OCI-LY3 (cell line): ENCODE results near the gene NEUROD6.

Source experiments
- EZH2phosphoT487 ChIP-seq: fragments of 200-600 bp; shearing (Covaris generic); IDR thresholded peaks from 2 replicates; pipeline ENCODE4 v1.6.1; 2018; ENCODE audit warnings: antibody characterized with exemption, mixed run types, low read depth
- TF ChIP-seq, protein P1 (sequence below): fragments of 200-600, 300-600 bp; sonication (generic); IDR thresholded peaks from 2 replicates; pipeline ENCODE4 v1.5.1; 2014; ENCODE audit warnings: antibody characterized with exemption, low read length, low read depth

DNA sequence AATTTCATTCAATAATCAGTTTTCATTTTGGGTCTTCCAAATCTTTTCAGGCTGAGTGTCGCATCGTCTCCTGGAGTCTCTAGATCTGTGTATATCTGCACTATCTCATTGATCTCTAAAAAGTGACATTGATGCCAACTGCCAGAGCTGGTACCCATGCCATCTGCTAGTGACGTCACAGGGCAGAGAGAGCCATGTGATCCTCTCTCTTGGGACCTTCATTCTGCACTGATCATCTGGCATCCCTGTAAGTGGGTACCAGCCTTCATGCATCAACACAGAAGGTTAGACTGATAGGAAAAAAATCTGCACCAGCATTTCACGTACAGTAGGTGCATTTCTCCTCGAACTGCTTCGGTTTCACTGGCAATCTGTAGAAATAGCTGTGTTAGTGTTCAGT is at the start of gene NEUROD6:
- TF ChIP-seq, protein P1, sequence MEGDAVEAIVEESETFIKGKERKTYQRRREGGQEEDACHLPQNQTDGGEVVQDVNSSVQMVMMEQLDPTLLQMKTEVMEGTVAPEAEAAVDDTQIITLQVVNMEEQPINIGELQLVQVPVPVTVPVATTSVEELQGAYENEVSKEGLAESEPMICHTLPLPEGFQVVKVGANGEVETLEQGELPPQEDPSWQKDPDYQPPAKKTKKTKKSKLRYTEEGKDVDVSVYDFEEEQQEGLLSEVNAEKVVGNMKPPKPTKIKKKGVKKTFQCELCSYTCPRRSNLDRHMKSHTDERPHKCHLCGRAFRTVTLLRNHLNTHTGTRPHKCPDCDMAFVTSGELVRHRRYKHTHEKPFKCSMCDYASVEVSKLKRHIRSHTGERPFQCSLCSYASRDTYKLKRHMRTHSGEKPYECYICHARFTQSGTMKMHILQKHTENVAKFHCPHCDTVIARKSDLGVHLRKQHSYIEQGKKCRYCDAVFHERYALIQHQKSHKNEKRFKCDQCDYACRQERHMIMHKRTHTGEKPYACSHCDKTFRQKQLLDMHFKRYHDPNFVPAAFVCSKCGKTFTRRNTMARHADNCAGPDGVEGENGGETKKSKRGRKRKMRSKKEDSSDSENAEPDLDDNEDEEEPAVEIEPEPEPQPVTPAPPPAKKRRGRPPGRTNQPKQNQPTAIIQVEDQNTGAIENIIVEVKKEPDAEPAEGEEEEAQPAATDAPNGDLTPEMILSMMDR, result no peak
- no peak for TF ChIP-seq EZH2phosphoT487
